Activated CD4-positive, alpha-beta memory T cell treated with anti-CD3 and anti-CD28 coated beads, Interleukin-2, amount 10 ng/mL, durations not matched to agents 7 days and 5 days (primary cell): ENCODE results near the gene UBE2E1. TPM values are rescaled to one million over a fixed set of nuclear protein-coding genes. Genes with fewer than 3 reads are reported as not detected.
"Not testable (repeated sequence)": the region's sequence is repeated elsewhere in the genome, so short reads cannot be mapped to it uniquely, and the experiment has no call there.

Experiments
- CTCF ChIA-PET: fragments of 350-600 bp; sonication (Branson Sonifier 250); formaldehyde crosslinking; loops from one replicate; lab custom pipeline; 2021; ENCODE audit warnings: antibody characterized with exemption, inconsistent platforms; lab: Charles Lee
- POLR2A ChIA-PET: fragments of 350-600 bp; sonication (Branson Sonifier 250); formaldehyde crosslinking; loops from one replicate; lab custom pipeline; 2021; ENCODE audit warnings: antibody characterized with exemption; lab: Charles Lee
- DNase-seq: peaks from one replicate; pipeline ENCODE4 v3.0.0-alpha.2; 2020
- H3K27ac Mint-ChIP-seq: one replicate; pipeline ENCODE4 v1.8.0; 2021; ENCODE audit warnings: mild to moderate bottlenecking, mixed read lengths
- H3K27me3 Mint-ChIP-seq: one replicate; pipeline ENCODE4 v1.8.0; 2021; ENCODE audit warnings: mixed read lengths
- H3K36me3 Mint-ChIP-seq: one replicate; pipeline ENCODE4 v1.8.0; 2021; ENCODE audit warnings: low read depth, mixed read lengths
- H3K4me1 Mint-ChIP-seq: one replicate; pipeline ENCODE4 v1.8.0; 2021; ENCODE audit warnings: mixed read lengths
- H3K4me3 Mint-ChIP-seq: one replicate; pipeline ENCODE4 v1.8.0; 2021; ENCODE audit warnings: mild to moderate bottlenecking, mixed read lengths
- H3K9me3 Mint-ChIP-seq: one replicate; pipeline ENCODE4 v1.8.0; 2021; ENCODE audit warnings: mixed read lengths
- total RNA-seq, 2 experiments: library from RNA; stranded (reverse); gene quantifications; one replicate each; pipeline ENCODE4 v1.2.3, GENCODE V29; 2021

UBE2E1 gene
- total RNA-seq, 2 experiments from 2014 or later, result 64.0 to 72.8 TPM

GRCh38 chr3:23845326-23846216 is 39.8 kb downstream of the UBE2E1 start:
- no peaks in the 10 kb centered on the region for H3K4me1 Mint-ChIP-seq
- CTCF ChIA-PET, result interaction anchor here (1.0 kb wide), 1 partner anchor 43 kb away, joined by 3 read pairs; no protein-coding TSS in a partner anchor
- H3K27ac Mint-ChIP-seq, result no peak overlapping the region
- H3K36me3 Mint-ChIP-seq, result peaks cover 8% of the 10 kb centered on the region
- no peak overlapping the region for H3K4me3 Mint-ChIP-seq
- POLR2A ChIA-PET, result no interaction called here
- H3K9me3 Mint-ChIP-seq, result no peaks in the 10 kb centered on the region
- no peak for DNase-seq
- no peaks in the 10 kb centered on the region for H3K27me3 Mint-ChIP-seq

GRCh38 chr3:23849462-23849861 is 43.7 kb downstream of the UBE2E1 start:
- POLR2A ChIA-PET, H3K9me3 Mint-ChIP-seq, DNase-seq, H3K4me3 Mint-ChIP-seq, H3K27ac Mint-ChIP-seq, H3K4me1 Mint-ChIP-seq, CTCF ChIA-PET, H3K27me3 Mint-ChIP-seq: not testable (repeated sequence)
- peaks cover 26% of the 10 kb centered on the region for H3K36me3 Mint-ChIP-seq

DNA sequence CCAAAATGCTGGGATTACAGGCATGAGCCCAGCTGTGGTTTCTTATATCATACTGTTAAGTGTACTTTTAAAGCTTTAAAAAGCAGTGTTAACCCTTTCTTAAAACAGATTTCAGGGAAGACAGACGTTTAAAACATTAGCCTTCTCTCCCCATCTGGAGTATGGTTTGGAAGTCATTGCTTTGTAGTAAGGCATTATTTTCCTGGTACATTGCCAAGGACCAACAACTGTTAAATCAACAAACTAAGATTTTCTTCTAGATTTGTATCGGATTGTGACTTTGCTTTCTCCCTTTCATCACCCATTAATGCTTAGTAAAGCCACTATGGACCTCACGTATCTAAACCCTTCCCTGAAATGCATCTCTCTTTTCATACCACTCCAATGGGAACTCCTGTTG is 50.5 kb downstream of the UBE2E1 start:
- H3K9me3 Mint-ChIP-seq, result peaks cover 6% of the 10 kb centered on the region
- H3K27ac Mint-ChIP-seq, result no peak overlapping the region
- CTCF ChIA-PET, result no interaction called here
- peaks cover 18% of the 10 kb centered on the region for H3K4me1 Mint-ChIP-seq
- peaks cover 20% of the 10 kb centered on the region for H3K36me3 Mint-ChIP-seq
- DNase-seq, result no peak
- H3K4me3 Mint-ChIP-seq, result no peak overlapping the region
- no peaks in the 10 kb centered on the region for H3K27me3 Mint-ChIP-seq
- POLR2A ChIA-PET, result no interaction called here

GRCh38 chr3:23859012-23859743 is 53.4 kb downstream of the UBE2E1 start:
- POLR2A ChIA-PET, result no interaction called here
- H3K4me1 Mint-ChIP-seq, result peaks cover 18% of the 10 kb centered on the region
- CTCF ChIA-PET, result no interaction called here

GRCh38 chr3:23859839-23860382 is 54.2 kb downstream of the UBE2E1 start:
- ChIA-PET CTCF (no interaction called here), POLR2A (no interaction called here)
- H3K36me3 Mint-ChIP-seq, result peaks cover 6% of the 10 kb centered on the region
- H3K4me1 Mint-ChIP-seq, result peaks cover 18% of the 10 kb centered on the region
- DNase-seq, result no peak
- no peak overlapping the region for H3K27ac Mint-ChIP-seq
- no peaks in the 10 kb centered on the region for H3K9me3 Mint-ChIP-seq
- no peaks in the 10 kb centered on the region for H3K27me3 Mint-ChIP-seq
- no peak overlapping the region for H3K4me3 Mint-ChIP-seq

More at GRCh38 chr3:23859012-23859743, 53.4 kb downstream of the UBE2E1 start:
- no peak overlapping the region for H3K27ac Mint-ChIP-seq
- DNase-seq, result no peak
- H3K9me3 Mint-ChIP-seq, result no peaks in the 10 kb centered on the region
- H3K4me3 Mint-ChIP-seq, result no peak overlapping the region
- peaks cover 5% of the 10 kb centered on the region for H3K36me3 Mint-ChIP-seq
- no peaks in the 10 kb centered on the region for H3K27me3 Mint-ChIP-seq

DNA sequence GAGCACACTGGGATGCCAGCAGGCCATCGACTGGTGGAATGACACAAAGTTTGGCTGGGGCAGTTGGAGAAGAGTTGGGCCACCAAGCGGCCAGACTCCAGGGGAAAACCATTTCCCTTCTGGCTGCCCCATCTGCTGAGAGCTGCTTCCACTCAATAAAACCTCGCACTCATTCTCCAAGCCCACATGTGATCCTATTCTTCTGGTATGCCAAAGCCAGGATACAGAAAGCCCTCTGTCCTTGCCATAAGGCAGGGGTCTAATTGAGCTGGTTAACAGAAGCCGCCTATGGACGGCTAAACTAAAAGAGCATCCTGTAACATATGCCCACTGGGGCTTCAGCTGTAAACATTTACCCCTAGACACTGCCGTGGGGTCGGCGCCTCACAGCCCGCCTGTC is 55.9 kb downstream of the UBE2E1 start:
- H3K27me3 Mint-ChIP-seq, result no peaks in the 10 kb centered on the region
- peaks cover 16% of the 10 kb centered on the region for H3K4me1 Mint-ChIP-seq
- POLR2A ChIA-PET, result no interaction called here
- peaks cover 6% of the 10 kb centered on the region for H3K36me3 Mint-ChIP-seq
- H3K27ac Mint-ChIP-seq, result no peak overlapping the region
- H3K9me3 Mint-ChIP-seq, result no peaks in the 10 kb centered on the region
- no peak overlapping the region for H3K4me3 Mint-ChIP-seq
- no peak for DNase-seq
- CTCF ChIA-PET, result no interaction called here

- H3K4me3 Mint-ChIP-seq, result no peak overlapping the region
- H3K9me3 Mint-ChIP-seq, result no peaks in the 10 kb centered on the region
- peaks cover 13% of the 10 kb centered on the region for H3K4me1 Mint-ChIP-seq
- H3K36me3 Mint-ChIP-seq, result peaks cover 6% of the 10 kb centered on the region
- H3K27ac Mint-ChIP-seq, result no peak overlapping the region
- no peaks in the 10 kb centered on the region for H3K27me3 Mint-ChIP-seq
- ChIA-PET CTCF (no interaction called here), POLR2A (no interaction called here)
- DNase-seq, result no peak
Measured at GRCh38 chr3:23863060-23863459, 57.3 kb downstream of the UBE2E1 start.

DNA sequence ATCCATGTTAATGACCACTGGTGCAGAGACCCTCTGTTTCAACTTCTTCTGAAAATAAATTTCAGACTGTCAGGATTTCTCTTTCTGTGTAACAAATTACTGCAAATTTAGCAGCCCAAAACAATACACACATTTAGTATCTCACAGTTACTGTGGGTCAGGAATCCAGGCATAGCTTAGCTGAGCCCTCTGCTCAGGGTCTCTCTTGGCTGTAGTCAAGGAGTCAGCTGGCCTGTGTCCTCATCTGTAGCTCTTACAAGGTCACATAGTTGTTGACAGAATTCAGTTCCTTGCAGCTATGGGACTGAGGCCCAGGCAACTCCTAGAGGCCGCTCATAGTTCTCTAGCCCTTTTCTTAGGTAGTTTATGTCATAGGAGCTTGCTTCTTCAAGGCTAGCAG is 59.2 kb downstream of the UBE2E1 start:
- Mint-ChIP-seq H3K27me3 (no peaks in the 10 kb centered on the region), H3K27ac (no peak overlapping the region), H3K4me1 (peaks cover 4% of the 10 kb centered on the region), H3K36me3 (peaks cover 6% of the 10 kb centered on the region), H3K4me3 (no peak overlapping the region), H3K9me3 (no peaks in the 10 kb centered on the region)
- POLR2A ChIA-PET, result no interaction called here
- CTCF ChIA-PET, result no interaction called here
- no peak for DNase-seq

GRCh38 chr3:23865595-23866396 is 60.0 kb downstream of the UBE2E1 start:
- H3K36me3 Mint-ChIP-seq, result peaks cover 6% of the 10 kb centered on the region
- H3K9me3 Mint-ChIP-seq, result no peaks in the 10 kb centered on the region
- no peak for DNase-seq
- no peaks in the 10 kb centered on the region for H3K4me1 Mint-ChIP-seq
- CTCF ChIA-PET, result no interaction called here
- H3K27ac Mint-ChIP-seq, result no peak overlapping the region
- POLR2A ChIA-PET, result interaction anchor here (1.0 kb wide), 1 partner anchor 51 kb away, joined by 3 read pairs; the partner anchor contains the start of genes NKIRAS1 and RPL15
- no peaks in the 10 kb centered on the region for H3K27me3 Mint-ChIP-seq
- no peak overlapping the region for H3K4me3 Mint-ChIP-seq

- Mint-ChIP-seq H3K27ac (no peak overlapping the region), H3K9me3 (no peaks in the 10 kb centered on the region), H3K4me1 (no peaks in the 10 kb centered on the region), H3K4me3 (no peak overlapping the region), H3K36me3 (peaks cover 4% of the 10 kb centered on the region), H3K27me3 (no peaks in the 10 kb centered on the region)
- ChIA-PET POLR2A (no interaction called here), CTCF (no interaction called here)
- no peak for DNase-seq
Measured at GRCh38 chr3:23867400-23867799, 61.6 kb downstream of the UBE2E1 start.

- H3K36me3 Mint-ChIP-seq, result peaks cover 4% of the 10 kb centered on the region
- no peaks in the 10 kb centered on the region for H3K4me1 Mint-ChIP-seq
- ChIA-PET POLR2A (no interaction called here), CTCF (no interaction called here)
- H3K9me3 Mint-ChIP-seq, result no peaks in the 10 kb centered on the region
- no peak for DNase-seq
- H3K4me3 Mint-ChIP-seq, result no peak overlapping the region
- no peaks in the 10 kb centered on the region for H3K27me3 Mint-ChIP-seq
- no peak overlapping the region for H3K27ac Mint-ChIP-seq
Measured at GRCh38 chr3:23867838-23868237, 62.1 kb downstream of the UBE2E1 start.

- Mint-ChIP-seq H3K4me3 (no peak overlapping the region), H3K9me3 (no peaks in the 10 kb centered on the region), H3K4me1 (no peaks in the 10 kb centered on the region), H3K36me3 (no peaks in the 10 kb centered on the region), H3K27me3 (no peaks in the 10 kb centered on the region), H3K27ac (no peak overlapping the region)
- POLR2A ChIA-PET, result no interaction called here
- no peak for DNase-seq
- CTCF ChIA-PET, result interaction anchor here (0.7 to 1.0 kb wide), 2 partner anchors 23 to 201 kb away, joined by 4 read pairs; no protein-coding TSS in a partner anchor
Measured at GRCh38 chr3:23869977-23870662, 64.4 kb downstream of the UBE2E1 start.
